ENCODE data around the gene ZFAND3.
A peak's percentile ranks its signal among the peaks of the same experiment; 100 is the strongest.

ZFAND3 gene

GRCh38 chr6:38148606-38149005 lies 329.1 kb downstream of the ZFAND3 start:
- no peak overlapping the region for H3K4me3 Mint-ChIP-seq
- no peaks in the 10 kb centered on the region for H3K36me3 Mint-ChIP-seq
- no peak for DNase-seq
- CTCF ChIA-PET = no interaction called here
- H3K27ac Mint-ChIP-seq = no peak overlapping the region
- no peaks in the 10 kb centered on the region for H3K9me3 Mint-ChIP-seq
- peaks cover 7% of the 10 kb centered on the region for H3K4me1 Mint-ChIP-seq
- no peaks in the 10 kb centered on the region for H3K27me3 Mint-ChIP-seq

GRCh38 chr6:38149531-38149930 lies 330.0 kb downstream of the ZFAND3 start:
- no peak for DNase-seq
- no peaks in the 10 kb centered on the region for H3K9me3 Mint-ChIP-seq
- no peaks in the 10 kb centered on the region for H3K27me3 Mint-ChIP-seq
- peaks cover 7% of the 10 kb centered on the region for H3K4me1 Mint-ChIP-seq
- CTCF ChIA-PET = no interaction called here
- H3K36me3 Mint-ChIP-seq = no peaks in the 10 kb centered on the region
- H3K4me3 Mint-ChIP-seq = no peak overlapping the region
- no peak overlapping the region for H3K27ac Mint-ChIP-seq

- H3K27ac Mint-ChIP-seq = no peak overlapping the region
- no peaks in the 10 kb centered on the region for H3K9me3 Mint-ChIP-seq
- peaks cover 7% of the 10 kb centered on the region for H3K4me1 Mint-ChIP-seq
- no peaks in the 10 kb centered on the region for H3K27me3 Mint-ChIP-seq
- H3K36me3 Mint-ChIP-seq = no peaks in the 10 kb centered on the region
- H3K4me3 Mint-ChIP-seq = no peak overlapping the region
- CTCF ChIA-PET = no interaction called here
- DNase-seq = no peak
Observed at GRCh38 chr6:38150021-38150420, 330.5 kb downstream of the ZFAND3 start.

GRCh38 chr6:38150681-38151296 lies 331.3 kb downstream of the ZFAND3 start:
- Mint-ChIP-seq H3K4me3 (no peak overlapping the region), H3K27me3 (no peaks in the 10 kb centered on the region), H3K27ac (no peak overlapping the region), H3K4me1 (peaks cover 3% of the 10 kb centered on the region), H3K9me3 (no peaks in the 10 kb centered on the region), H3K36me3 (no peaks in the 10 kb centered on the region)
- CTCF ChIA-PET = no interaction called here
- DNase-seq = no peak

GRCh38 chr6:38151580-38152500 lies 332.3 kb downstream of the ZFAND3 start:
- no peaks in the 10 kb centered on the region for H3K4me1 Mint-ChIP-seq
- H3K9me3 Mint-ChIP-seq = no peaks in the 10 kb centered on the region
- DNase-seq = no peak
- CTCF ChIA-PET = no interaction called here
- H3K4me3 Mint-ChIP-seq = no peak overlapping the region
- no peaks in the 10 kb centered on the region for H3K27me3 Mint-ChIP-seq
- H3K36me3 Mint-ChIP-seq = peaks cover 2% of the 10 kb centered on the region
- H3K27ac Mint-ChIP-seq = no peak overlapping the region

- peaks cover 2% of the 10 kb centered on the region for H3K36me3 Mint-ChIP-seq
- H3K4me1 Mint-ChIP-seq = no peaks in the 10 kb centered on the region
- no peak overlapping the region for H3K4me3 Mint-ChIP-seq
- no peaks in the 10 kb centered on the region for H3K9me3 Mint-ChIP-seq
- no peak overlapping the region for H3K27ac Mint-ChIP-seq
- CTCF ChIA-PET = no interaction called here
- no peak for DNase-seq
- no peaks in the 10 kb centered on the region for H3K27me3 Mint-ChIP-seq
Observed at GRCh38 chr6:38152620-38153019, 333.1 kb downstream of the ZFAND3 start.

- CTCF ChIA-PET = no interaction called here
Observed at GRCh38 chr6:38153076-38153797, 333.7 kb downstream of the ZFAND3 start.

GRCh38 chr6:38153798-38154345 lies 334.3 kb downstream of the ZFAND3 start:
- no peaks in the 10 kb centered on the region for H3K9me3 Mint-ChIP-seq
- H3K36me3 Mint-ChIP-seq = peaks cover 2% of the 10 kb centered on the region
- no peaks in the 10 kb centered on the region for H3K4me1 Mint-ChIP-seq
- CTCF ChIA-PET = no interaction called here
- H3K27me3 Mint-ChIP-seq = no peaks in the 10 kb centered on the region
- no peak for DNase-seq
- H3K4me3 Mint-ChIP-seq = no peak overlapping the region
- peak overlapping the region; percentile 28 for H3K27ac Mint-ChIP-seq

More at GRCh38 chr6:38153076-38153797, 333.7 kb downstream of the ZFAND3 start:
- no peaks in the 10 kb centered on the region for H3K9me3 Mint-ChIP-seq
- H3K4me1 Mint-ChIP-seq = no peaks in the 10 kb centered on the region
- DNase-seq = no peak
- no peak overlapping the region for H3K4me3 Mint-ChIP-seq
- no peak overlapping the region for H3K27ac Mint-ChIP-seq
- no peaks in the 10 kb centered on the region for H3K27me3 Mint-ChIP-seq
- peaks cover 2% of the 10 kb centered on the region for H3K36me3 Mint-ChIP-seq

- no peaks in the 10 kb centered on the region for H3K4me1 Mint-ChIP-seq
- no peak overlapping the region for H3K4me3 Mint-ChIP-seq
- peaks cover 2% of the 10 kb centered on the region for H3K36me3 Mint-ChIP-seq
- CTCF ChIA-PET = no interaction called here
- no peak for DNase-seq
- no peaks in the 10 kb centered on the region for H3K9me3 Mint-ChIP-seq
- no peak overlapping the region for H3K27ac Mint-ChIP-seq
- H3K27me3 Mint-ChIP-seq = no peaks in the 10 kb centered on the region
Observed at GRCh38 chr6:38154731-38155130, 335.2 kb downstream of the ZFAND3 start.

GRCh38 chr6:38155144-38155543 lies 335.6 kb downstream of the ZFAND3 start:
- Mint-ChIP-seq H3K4me1 (no peaks in the 10 kb centered on the region), H3K27me3 (no peaks in the 10 kb centered on the region), H3K36me3 (peaks cover 2% of the 10 kb centered on the region), H3K4me3 (no peak overlapping the region), H3K27ac (no peak overlapping the region), H3K9me3 (no peaks in the 10 kb centered on the region)
- CTCF ChIA-PET = no interaction called here
- DNase-seq = no peak

- Mint-ChIP-seq H3K27ac (no peak overlapping the region), H3K27me3 (no peaks in the 10 kb centered on the region), H3K36me3 (peaks cover 2% of the 10 kb centered on the region), H3K4me3 (no peak overlapping the region), H3K4me1 (no peaks in the 10 kb centered on the region), H3K9me3 (no peaks in the 10 kb centered on the region)
- no peak for DNase-seq
- CTCF ChIA-PET = no interaction called here
Observed at GRCh38 chr6:38155621-38156204, 336.2 kb downstream of the ZFAND3 start.

GRCh38 chr6:38156818-38157565 lies 337.5 kb downstream of the ZFAND3 start:
- H3K27me3 Mint-ChIP-seq = no peaks in the 10 kb centered on the region
- no peak overlapping the region for H3K4me3 Mint-ChIP-seq
- DNase-seq = no peak
- H3K27ac Mint-ChIP-seq = no peak overlapping the region
- peaks cover 2% of the 10 kb centered on the region for H3K36me3 Mint-ChIP-seq
- CTCF ChIA-PET = no interaction called here
- no peaks in the 10 kb centered on the region for H3K9me3 Mint-ChIP-seq
- no peaks in the 10 kb centered on the region for H3K4me1 Mint-ChIP-seq

GRCh38 chr6:38157905-38158304 lies 338.4 kb downstream of the ZFAND3 start:
- Mint-ChIP-seq H3K4me3 (no peak overlapping the region), H3K36me3 (peaks cover 2% of the 10 kb centered on the region), H3K9me3 (no peaks in the 10 kb centered on the region), H3K4me1 (no peaks in the 10 kb centered on the region), H3K27ac (peak overlapping the region; percentile 8), H3K27me3 (no peaks in the 10 kb centered on the region)
- DNase-seq = no peak
- CTCF ChIA-PET = no interaction called here
